Bone marrow (tissue), 2 donors: ENCODE results near the gene FGFR2.
A peak's percentile ranks its signal among the peaks of the same experiment; 100 is the strongest.

Source experiments
- DNase-seq, 2 donors: peaks; one replicate each; lab custom pipeline; 2025; lab: John Stamatoyannopoulos, UW

Gene FGFR2

GRCh38 chr10:121493521-121493920 lies 104.7 kb downstream of the FGFR2 start:
- DNase-seq = no peak

- DNase-seq = no peak
Measured at GRCh38 chr10:121490871-121491519, 107.2 kb downstream of the FGFR2 start.

GRCh38 chr10:121485436-121486139 lies 112.7 kb downstream of the FGFR2 start:
- no peak for DNase-seq

GRCh38 chr10:121484816-121485215 lies 113.4 kb downstream of the FGFR2 start:
- DNase-seq = no peak

GRCh38 chr10:121484401-121484800 lies 113.8 kb downstream of the FGFR2 start:
- no peak for DNase-seq

- DNase-seq = no peak
Measured at GRCh38 chr10:121481180-121481579, 117.1 kb downstream of the FGFR2 start.

- DNase-seq = no peak
Measured at GRCh38 chr10:121478556-121478955, 119.7 kb downstream of the FGFR2 start.

GRCh38 chr10:121469797-121470606 lies 128.2 kb downstream of the FGFR2 start:
- DNase-seq = no peak

- no peak for DNase-seq
Measured at GRCh38 chr10:121468726-121469125, 129.5 kb downstream of the FGFR2 start.

GRCh38 chr10:121466424-121466823 lies 131.8 kb downstream of the FGFR2 start:
- DNase-seq = no peak

- DNase-seq = no peak
Measured at GRCh38 chr10:121465215-121465614, 133.0 kb downstream of the FGFR2 start.

- DNase-seq = no peak
Measured at GRCh38 chr10:121464517-121464916, 133.7 kb downstream of the FGFR2 start.

GRCh38 chr10:121462955-121463354 lies 135.3 kb downstream of the FGFR2 start:
- no peak for DNase-seq

- no peak for DNase-seq
Measured at GRCh38 chr10:121462281-121462680, 136.0 kb downstream of the FGFR2 start.

GRCh38 chr10:121461307-121461706 lies 136.9 kb downstream of the FGFR2 start:
- DNase-seq = no peak

GRCh38 chr10:121460733-121461132 lies 137.5 kb downstream of the FGFR2 start:
- no peak for DNase-seq

- DNase-seq = no peak
Measured at GRCh38 chr10:121459622-121460453, 138.4 kb downstream of the FGFR2 start.

GRCh38 chr10:121459279-121459621 lies 139.0 kb downstream of the FGFR2 start:
- no peak for DNase-seq

- DNase-seq = no peak
Measured at GRCh38 chr10:121457729-121458128, 140.5 kb downstream of the FGFR2 start.

GRCh38 chr10:121455377-121455776 lies 142.9 kb downstream of the FGFR2 start:
- peak in 1 of 2 donors; percentile 5 for DNase-seq

GRCh38 chr10:121454781-121455180 lies 143.5 kb downstream of the FGFR2 start:
- no peak for DNase-seq

GRCh38 chr10:121453160-121453559 lies 145.1 kb downstream of the FGFR2 start:
- DNase-seq = no peak
